ENCODE results near the gene FMO4. TPM values are rescaled to one million over a fixed set of nuclear protein-coding genes. Genes with fewer than 3 reads are reported as not detected.
"Not testable (repeated sequence)": the region's sequence is repeated elsewhere in the genome, so short reads cannot be mapped to it uniquely, and the experiment has no call there.

FMO4 gene
- total and polyA plus RNA-seq, 2 of the 13 experiments (the other 11 are each of a cell fraction or from before 2014, with no cell fraction given): 0.07 to 0.29 TPM

DNA sequence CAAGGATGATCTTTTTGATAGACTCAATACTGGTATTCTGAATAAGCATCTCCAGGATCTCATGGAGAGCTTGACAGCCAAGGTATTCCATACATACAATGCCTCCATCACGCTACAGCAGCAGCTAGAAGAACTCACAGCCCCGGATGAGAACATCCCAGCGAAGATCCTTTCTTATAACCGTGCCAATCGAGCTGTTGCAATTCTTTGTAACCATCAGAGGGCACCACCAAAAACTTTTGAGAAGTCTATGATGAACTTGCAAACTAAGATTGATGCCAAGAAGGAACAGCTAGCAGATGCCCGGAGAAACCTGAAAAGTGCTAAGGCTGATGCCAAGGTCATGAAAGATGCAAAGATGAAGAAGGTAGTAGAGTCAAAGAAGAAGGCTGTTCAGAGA, 25.4 kb downstream of the FMO4 start:
- POLR2A ChIA-PET; BruUV-seq (replicated peaks); H3K79me2 ChIP-seq (ENCODE audit: insufficient read depth, low read length); H2AFZ ChIP-seq (ENCODE audit: low read length); in situ Hi-C loops (cut with HindIII; ENCODE audit: extremely low pct_ligation_motif_present, low pct_unique_long_range_greater_than_20kb); ATAC-seq; H3K4me1 ChIP-seq (ENCODE audit: insufficient read depth, low read length); H3K9me3 ChIP-seq (ENCODE audit: low read length); DNase-seq (ENCODE audit: low spot score); CTCF ChIA-PET (ENCODE audit: low intra/inter-chr PET ratio, low total read pairs); H3K36me3 ChIP-seq (replicated peaks in 1 of 2; ENCODE audit: control insufficient read depth in 1 of 2, insufficient read depth in 2 of 2, low read length in 2 of 2); H3K9ac ChIP-seq (ENCODE audit: insufficient read depth, low read depth, low read length); intact Hi-C loops (cut with micrococcal nuclease; ENCODE audit: unreplicated experiment); H3K27ac ChIP-seq (ENCODE audit: extremely low read length, insufficient read depth, low read length); H3K27me3 ChIP-seq (ENCODE audit: control insufficient read depth in 1 of 2, insufficient read depth in 2 of 2, low read length in 2 of 2); H3K4me3 ChIP-seq (replicated peaks in 1 of 3; ENCODE audit: insufficient read depth in 1 of 3, low read depth in 2 of 3, low read length in 3 of 3); H3K4me2 ChIP-seq (ENCODE audit: low read depth, low read length); H4K20me1 ChIP-seq (ENCODE audit: insufficient read depth, low read length): not testable (repeated sequence)
- FAIRE-seq: peak; percentile 74
- 35% methylated on average over 6 of the region's 6 CpGs for WGBS (ENCODE audit: low lambda C conversion rate)

DNA sequence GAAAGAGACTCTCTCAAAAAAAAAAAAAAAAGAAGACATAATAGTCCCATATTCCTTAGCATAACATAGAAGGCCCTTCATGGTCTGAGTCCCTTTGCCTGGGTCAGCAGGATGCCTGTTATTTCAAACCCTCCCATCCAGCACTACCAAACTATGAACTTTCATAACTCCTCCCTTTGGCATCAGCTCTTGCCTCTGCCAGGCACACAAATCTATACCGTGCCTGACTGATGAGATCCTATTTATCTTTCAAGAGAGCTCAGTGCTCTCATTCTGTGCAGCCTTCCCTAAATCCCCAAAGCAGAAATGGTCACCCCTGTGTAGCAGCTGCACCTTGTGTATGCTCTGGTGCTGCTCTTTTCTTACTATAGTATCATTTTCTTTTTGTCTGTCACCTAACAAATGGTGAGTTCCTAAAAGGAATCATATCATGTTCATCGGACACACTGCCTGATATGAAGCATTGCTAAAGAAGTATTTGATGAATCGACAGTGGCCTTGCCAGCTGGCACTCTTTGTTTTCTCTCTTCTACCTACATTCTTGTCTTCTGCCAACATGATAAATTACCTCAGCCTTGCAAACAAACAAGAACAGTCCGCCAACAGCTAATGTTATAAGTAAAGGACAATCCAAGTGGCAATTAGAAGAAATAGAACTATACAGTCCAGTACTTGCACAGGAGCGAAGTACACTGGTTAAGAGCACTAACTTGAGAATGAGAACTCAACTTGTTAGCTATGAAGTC, 29.9 kb downstream of the FMO4 start:
- Histone ChIP-seq H3K4me2 (ENCODE audit: low read depth, low read length) (peak overlapping the region; percentile 42), H3K27ac (ENCODE audit: extremely low read length, insufficient read depth, low read length) (no peak overlapping the region), H3K36me3 (replicated peaks in 1 of 2; ENCODE audit: control insufficient read depth in 1 of 2, insufficient read depth in 2 of 2, low read length in 2 of 2) (no peaks in the 10 kb centered on the region), H3K9ac (ENCODE audit: insufficient read depth, low read depth, low read length) (no peak overlapping the region), H3K79me2 (ENCODE audit: insufficient read depth, low read length) (no peaks in the 10 kb centered on the region), H3K27me3 (ENCODE audit: control insufficient read depth in 1 of 2, insufficient read depth in 2 of 2, low read length in 2 of 2) (no peaks in the 10 kb centered on the region), H3K4me3 (replicated peaks in 1 of 3; ENCODE audit: insufficient read depth in 1 of 3, low read depth in 2 of 3, low read length in 3 of 3) (no peak overlapping the region), H2AFZ (ENCODE audit: low read length) (no peak overlapping the region), H3K9me3 (ENCODE audit: low read length) (peaks cover 16% of the 10 kb centered on the region), H4K20me1 (ENCODE audit: insufficient read depth, low read length) (no peaks in the 10 kb centered on the region), H3K4me1 (ENCODE audit: insufficient read depth, low read length) (peaks cover 14% of the 10 kb centered on the region)
- ATAC-seq (no peak), FAIRE-seq (no peak), DNase-seq (ENCODE audit: low spot score) (no peak)
- in situ Hi-C loops (cut with HindIII; ENCODE audit: extremely low pct_ligation_motif_present, low pct_unique_long_range_greater_than_20kb) (no loop called here), intact Hi-C loops (cut with micrococcal nuclease; ENCODE audit: unreplicated experiment) (no loop called here)
- CTCF ChIA-PET (ENCODE audit: low intra/inter-chr PET ratio, low total read pairs): no interaction called here
- BruUV-seq (replicated peaks): no TSS peak
- WGBS (ENCODE audit: low lambda C conversion rate): 45% methylated on average over 5 of the region's 5 CpGs
- no peak for TF ChIP-seq ZSCAN12 (CRISPR knock-in tag; IDR thresholded peaks at IDR 0.05)
- TF ChIP-seq MATR3 (CRISPR knock-in tag; IDR thresholded peaks at IDR 0.05): no peak
- no peak for TF ChIP-seq SP2 (CRISPR knock-in tag; IDR thresholded peaks at IDR 0.05)
- no peak for TF ChIP-seq ZNF501 (CRISPR knock-in tag; IDR thresholded peaks at IDR 0.05)
- no peak for TF ChIP-seq POLR2AphosphoS2 (IDR thresholded peaks at IDR 0.05; ENCODE audit: low read depth, low read length)
- TF ChIP-seq, protein P1, sequence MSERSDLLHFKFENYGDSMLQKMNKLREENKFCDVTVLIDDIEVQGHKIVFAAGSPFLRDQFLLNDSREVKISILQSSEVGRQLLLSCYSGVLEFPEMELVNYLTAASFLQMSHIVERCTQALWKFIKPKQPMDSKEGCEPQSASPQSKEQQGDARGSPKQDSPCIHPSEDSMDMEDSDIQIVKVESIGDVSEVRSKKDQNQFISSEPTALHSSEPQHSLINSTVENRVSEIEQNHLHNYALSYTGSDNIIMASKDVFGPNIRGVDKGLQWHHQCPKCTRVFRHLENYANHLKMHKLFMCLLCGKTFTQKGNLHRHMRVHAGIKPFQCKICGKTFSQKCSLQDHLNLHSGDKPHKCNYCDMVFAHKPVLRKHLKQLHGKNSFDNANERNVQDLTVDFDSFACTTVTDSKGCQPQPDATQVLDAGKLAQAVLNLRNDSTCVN (CRISPR knock-in tag; IDR thresholded peaks at IDR 0.05; ENCODE audit: borderline replicate concordance): no peak
- no peak for TF ChIP-seq ZNF547 (CRISPR knock-in tag; IDR thresholded peaks at IDR 0.05)
- TF ChIP-seq, protein P2, sequence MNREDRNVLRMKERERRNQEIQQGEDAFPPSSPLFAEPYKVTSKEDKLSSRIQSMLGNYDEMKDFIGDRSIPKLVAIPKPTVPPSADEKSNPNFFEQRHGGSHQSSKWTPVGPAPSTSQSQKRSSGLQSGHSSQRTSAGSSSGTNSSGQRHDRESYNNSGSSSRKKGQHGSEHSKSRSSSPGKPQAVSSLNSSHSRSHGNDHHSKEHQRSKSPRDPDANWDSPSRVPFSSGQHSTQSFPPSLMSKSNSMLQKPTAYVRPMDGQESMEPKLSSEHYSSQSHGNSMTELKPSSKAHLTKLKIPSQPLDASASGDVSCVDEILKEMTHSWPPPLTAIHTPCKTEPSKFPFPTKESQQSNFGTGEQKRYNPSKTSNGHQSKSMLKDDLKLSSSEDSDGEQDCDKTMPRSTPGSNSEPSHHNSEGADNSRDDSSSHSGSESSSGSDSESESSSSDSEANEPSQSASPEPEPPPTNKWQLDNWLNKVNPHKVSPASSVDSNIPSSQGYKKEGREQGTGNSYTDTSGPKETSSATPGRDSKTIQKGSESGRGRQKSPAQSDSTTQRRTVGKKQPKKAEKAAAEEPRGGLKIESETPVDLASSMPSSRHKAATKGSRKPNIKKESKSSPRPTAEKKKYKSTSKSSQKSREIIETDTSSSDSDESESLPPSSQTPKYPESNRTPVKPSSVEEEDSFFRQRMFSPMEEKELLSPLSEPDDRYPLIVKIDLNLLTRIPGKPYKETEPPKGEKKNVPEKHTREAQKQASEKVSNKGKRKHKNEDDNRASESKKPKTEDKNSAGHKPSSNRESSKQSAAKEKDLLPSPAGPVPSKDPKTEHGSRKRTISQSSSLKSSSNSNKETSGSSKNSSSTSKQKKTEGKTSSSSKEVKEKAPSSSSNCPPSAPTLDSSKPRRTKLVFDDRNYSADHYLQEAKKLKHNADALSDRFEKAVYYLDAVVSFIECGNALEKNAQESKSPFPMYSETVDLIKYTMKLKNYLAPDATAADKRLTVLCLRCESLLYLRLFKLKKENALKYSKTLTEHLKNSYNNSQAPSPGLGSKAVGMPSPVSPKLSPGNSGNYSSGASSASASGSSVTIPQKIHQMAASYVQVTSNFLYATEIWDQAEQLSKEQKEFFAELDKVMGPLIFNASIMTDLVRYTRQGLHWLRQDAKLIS (CRISPR knock-in tag; IDR thresholded peaks at IDR 0.05): no peak
- TF ChIP-seq ELF1 (CRISPR knock-in tag; IDR thresholded peaks at IDR 0.05): no peak
- TF ChIP-seq ZNF10 (CRISPR knock-in tag; IDR thresholded peaks at IDR 0.05; ENCODE audit: borderline replicate concordance, low read depth): no peak
- POLR2A ChIA-PET: no interaction called here

Data from HepG2 (cell line).